SW480 (cell line): ENCODE results near the gene OR51T1.

ENCODE experiments used
- DNase-seq: peaks from one replicate; pipeline ENCODE4 v3.0.0-alpha.2; 2016; ENCODE audit warnings: low spot score

The OR51T1 gene

DNA sequence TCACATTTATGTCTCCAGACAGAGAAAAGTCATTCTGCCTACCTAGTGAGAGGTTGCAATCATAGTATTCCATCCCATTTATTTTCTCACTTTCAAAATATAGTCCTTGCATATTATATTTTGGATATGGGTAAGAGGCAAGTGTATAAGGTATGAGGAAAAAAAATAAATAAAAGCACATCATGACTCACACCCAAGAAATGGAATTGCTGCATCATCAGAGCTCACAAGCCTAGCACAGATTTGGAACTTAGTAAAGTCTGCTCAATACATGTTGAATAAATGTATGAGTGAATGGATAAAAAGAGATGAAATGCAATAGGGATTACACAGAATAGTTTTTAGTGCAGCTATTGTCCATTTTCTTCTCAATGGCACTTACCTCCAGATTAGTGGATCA lies 44.9 kb downstream of the OR51T1 start:
- no peak for DNase-seq
